Neural cell (in vitro differentiated cells): ENCODE results near the gene MPPED1. TPM values are rescaled to one million over a fixed set of nuclear protein-coding genes. Genes with fewer than 3 reads are reported as not detected.

Experiments used
- H2AFZ ChIP-seq: fragments of 200-600, 300-800 bp; sonication (generic), shearing (Covaris generic); 2 replicates; pipeline ENCODE4 v1.6.0; 2014; ENCODE audit warnings: low read depth, mild to moderate bottlenecking, antibody characterized with exemption, low read length, moderate library complexity
- H3F3A ChIP-seq: fragments of 200-600 bp; shearing (Covaris generic); 2 replicates; pipeline ENCODE4 v1.6.1; 2016; ENCODE audit warnings: mild to moderate bottlenecking, moderate library complexity, mixed read lengths, antibody characterized with exemption, low read length; ENCODE audit not compliant: insufficient read depth, poor library complexity, severe bottlenecking
- H3K27ac ChIP-seq: fragments of 200-600, 300-800 bp; sonication (generic), shearing (Covaris generic); 2 replicates; pipeline ENCODE4 v1.5.1; 2014; ENCODE audit warnings: mild to moderate bottlenecking, low read length, moderate library complexity
- H3K27me3 ChIP-seq: fragments of 300-800, 200-600 bp; sonication (generic), shearing (Covaris generic); 2 replicates; pipeline ENCODE4 v1.6.0; 2014; ENCODE audit warnings: mild to moderate bottlenecking, low read depth, low read length, moderate library complexity; ENCODE audit not compliant: insufficient read depth
- H3K36me3 ChIP-seq: fragments of 300-800, 200-600 bp; sonication (generic), shearing (Covaris generic); 2 replicates; pipeline ENCODE4 v1.5.1; 2014; ENCODE audit warnings: mild to moderate bottlenecking, antibody characterized with exemption, low read length, moderate library complexity; ENCODE audit not compliant: insufficient read depth
- H3K4me2 ChIP-seq: fragments of 300-800, 200-600 bp; sonication (generic), shearing (Covaris generic); 2 replicates; pipeline ENCODE4 v1.6.0; 2014; ENCODE audit warnings: mild to moderate bottlenecking, low read length
- H3K4me3 ChIP-seq: fragments of 300-800, 200-600 bp; sonication (generic), shearing (Covaris generic); 2 replicates; pipeline ENCODE4 v1.5.1; 2014; ENCODE audit warnings: mild to moderate bottlenecking, low read length, moderate library complexity
- H3K79me2 ChIP-seq: fragments of 200-600 bp; shearing (Covaris generic); replicated peaks from 2 replicates; pipeline ENCODE4 v1.6.0; 2014; ENCODE audit warnings: mild to moderate bottlenecking, low read length, moderate library complexity; ENCODE audit not compliant: insufficient read depth
- H3K9ac ChIP-seq: fragments of 300-800, 200-600 bp; sonication (generic), shearing (Covaris generic); 2 replicates; pipeline ENCODE4 v1.6.1; 2016; ENCODE audit warnings: mild to moderate bottlenecking, low read length, mixed read lengths
- H3K9me2 ChIP-seq: fragments of 200-600 bp; shearing (Covaris generic); 2 replicates; pipeline ENCODE4 v1.6.1; 2016; ENCODE audit warnings: mild to moderate bottlenecking, low read length, mixed read lengths; ENCODE audit not compliant: insufficient read depth
- H3K9me3 ChIP-seq: fragments of 200-600, 300-800 bp; sonication (generic), shearing (Covaris generic); 2 replicates; pipeline ENCODE4 v1.6.1; 2016; ENCODE audit warnings: mild to moderate bottlenecking, mixed run types, low read length, moderate library complexity, mixed read lengths
- H4K20me1 ChIP-seq: fragments of 200-600 bp; shearing (Covaris generic); 2 replicates; pipeline ENCODE4 v1.6.1; 2016; ENCODE audit warnings: mild to moderate bottlenecking, mixed run types; ENCODE audit not compliant: insufficient read depth
- CTCF ChIP-seq: fragments of 450-650 bp; IDR thresholded peaks from 2 replicates; pipeline ENCODE4 v1.5.1; 2014; ENCODE audit warnings: antibody characterized with exemption, mild to moderate bottlenecking, moderate library complexity; ENCODE audit not compliant: poor library complexity, severe bottlenecking
- EP300 ChIP-seq: fragments of 450-650 bp; conservative IDR thresholded peaks from 2 replicates; pipeline ENCODE4 v1.6.1; 2014; ENCODE audit warnings: antibody characterized with exemption, mild to moderate bottlenecking, moderate library complexity; ENCODE audit not compliant: poor library complexity, severe bottlenecking
- EZH2 ChIP-seq: fragments of 200-600, 300-800 bp; shearing (Covaris generic), sonication (generic); IDR thresholded peaks from 2 replicates; pipeline ENCODE4 v1.6.1; 2014; ENCODE audit warnings: antibody characterized with exemption, low read length, borderline replicate concordance, mild to moderate bottlenecking; ENCODE audit not compliant: insufficient read depth, poor library complexity, severe bottlenecking
- MXI1 ChIP-seq: fragments of 450-650 bp; conservative IDR thresholded peaks from 2 replicates; pipeline ENCODE4 v1.6.1; 2014; ENCODE audit warnings: antibody characterized with exemption, mild to moderate bottlenecking; ENCODE audit not compliant: poor library complexity, severe bottlenecking
- POLR2AphosphoS5 ChIP-seq: IDR thresholded peaks from 2 replicates; pipeline ENCODE4 v1.6.1; 2012
- RAD21 ChIP-seq: fragments of 450-650 bp; conservative IDR thresholded peaks from 2 replicates; pipeline ENCODE4 v1.6.1; 2014; ENCODE audit warnings: antibody characterized with exemption, mild to moderate bottlenecking, moderate library complexity
- REST ChIP-seq: IDR thresholded peaks from 2 replicates; pipeline ENCODE4 v1.6.1; 2012; ENCODE audit warnings: borderline replicate concordance
- SMC3 ChIP-seq: fragments of 450-650 bp; conservative IDR thresholded peaks from 2 replicates; pipeline ENCODE4 v1.6.1; 2014; ENCODE audit warnings: antibody characterized with exemption, mild to moderate bottlenecking, moderate library complexity; ENCODE audit not compliant: poor library complexity
- TAF1 ChIP-seq: IDR thresholded peaks from 2 replicates; pipeline ENCODE4 v1.6.1; 2012; ENCODE audit warnings: low read depth
- polyA plus RNA-seq: library from polyadenylated mRNA; depleted of rRNA; stranded (reverse); fragments of >200 nt; gene quantifications from 2 replicates; pipeline ENCODE4 v1.2.3, GENCODE V29; 2014

The MPPED1 gene
- polyA plus RNA-seq, 1 donor from 2014 or later: 33.4 TPM

- Histone ChIP-seq H3K27me3 (no peaks in the 10 kb centered on the region), H3K27ac (no peak overlapping the region), H3K36me3 (no peaks in the 10 kb centered on the region), H3K79me2 (no peaks in the 10 kb centered on the region), H3K4me3 (no peak overlapping the region), H3K9me2 (no peaks in the 10 kb centered on the region), H4K20me1 (no peaks in the 10 kb centered on the region), H2AFZ (no peak overlapping the region), H3K9ac (no peak overlapping the region), H3K9me3 (no peaks in the 10 kb centered on the region), H3F3A (no peaks in the 10 kb centered on the region), H3K4me2 (no peak overlapping the region)
- no peak for TF ChIP-seq POLR2AphosphoS5
- no peak for TF ChIP-seq TAF1
- TF ChIP-seq SMC3: no peak
- TF ChIP-seq EP300: no peak
- TF ChIP-seq RAD21: no peak
- no peak for TF ChIP-seq REST
- no peak for TF ChIP-seq EZH2
These were observed 70.5 kb downstream of the MPPED1 start for GRCh38 chr22:43482318-43482625.

- Histone ChIP-seq H3K36me3 (no peaks in the 10 kb centered on the region), H3K27me3 (no peaks in the 10 kb centered on the region)
These were observed 71.5 kb downstream of the MPPED1 start for GRCh38 chr22:43483266-43483665.

More at GRCh38 chr22:43483266-43483665, 71.5 kb downstream of the MPPED1 start:
- no peaks in the 10 kb centered on the region for H3K9me2 ChIP-seq
- H4K20me1 ChIP-seq: no peaks in the 10 kb centered on the region
- TF ChIP-seq CTCF (no peak), SMC3 (no peak), TAF1 (no peak), REST (no peak), EZH2 (no peak), MXI1 (no peak), POLR2AphosphoS5 (no peak)
- H2AFZ ChIP-seq: no peak overlapping the region
- H3K27ac ChIP-seq: no peak overlapping the region
- H3F3A ChIP-seq: no peaks in the 10 kb centered on the region
- no peak overlapping the region for H3K9ac ChIP-seq
- no peak overlapping the region for H3K4me2 ChIP-seq
- no peaks in the 10 kb centered on the region for H3K79me2 ChIP-seq
- no peaks in the 10 kb centered on the region for H3K9me3 ChIP-seq
- H3K4me3 ChIP-seq: no peak overlapping the region
